ENCODE data around the gene RND1.

DNA sequence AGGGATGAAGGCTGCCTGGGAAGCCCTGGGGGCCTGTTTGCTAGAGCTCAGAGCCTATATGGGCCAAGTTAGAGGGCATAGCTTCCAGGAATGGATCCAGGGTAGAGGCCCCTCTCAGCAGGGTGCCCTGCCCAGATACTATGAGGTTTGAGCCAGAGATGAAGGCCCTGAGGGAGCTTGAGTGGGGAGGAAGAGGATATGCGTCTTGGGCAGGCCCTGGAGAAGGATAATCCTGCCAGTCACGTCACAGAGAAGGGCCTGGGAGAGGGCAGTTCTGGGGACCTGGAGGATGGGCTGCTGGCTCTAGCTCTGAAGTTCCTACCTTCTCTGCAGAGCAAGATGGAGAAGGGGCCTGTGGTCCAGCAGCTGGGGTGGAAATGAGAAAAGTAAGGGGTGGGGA lies 53.3 kb downstream of the RND1 start:
- TF ChIP-seq, protein P1, sequence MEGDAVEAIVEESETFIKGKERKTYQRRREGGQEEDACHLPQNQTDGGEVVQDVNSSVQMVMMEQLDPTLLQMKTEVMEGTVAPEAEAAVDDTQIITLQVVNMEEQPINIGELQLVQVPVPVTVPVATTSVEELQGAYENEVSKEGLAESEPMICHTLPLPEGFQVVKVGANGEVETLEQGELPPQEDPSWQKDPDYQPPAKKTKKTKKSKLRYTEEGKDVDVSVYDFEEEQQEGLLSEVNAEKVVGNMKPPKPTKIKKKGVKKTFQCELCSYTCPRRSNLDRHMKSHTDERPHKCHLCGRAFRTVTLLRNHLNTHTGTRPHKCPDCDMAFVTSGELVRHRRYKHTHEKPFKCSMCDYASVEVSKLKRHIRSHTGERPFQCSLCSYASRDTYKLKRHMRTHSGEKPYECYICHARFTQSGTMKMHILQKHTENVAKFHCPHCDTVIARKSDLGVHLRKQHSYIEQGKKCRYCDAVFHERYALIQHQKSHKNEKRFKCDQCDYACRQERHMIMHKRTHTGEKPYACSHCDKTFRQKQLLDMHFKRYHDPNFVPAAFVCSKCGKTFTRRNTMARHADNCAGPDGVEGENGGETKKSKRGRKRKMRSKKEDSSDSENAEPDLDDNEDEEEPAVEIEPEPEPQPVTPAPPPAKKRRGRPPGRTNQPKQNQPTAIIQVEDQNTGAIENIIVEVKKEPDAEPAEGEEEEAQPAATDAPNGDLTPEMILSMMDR (IDR thresholded peaks at IDR 0.05) = no peak
- no peak for TF ChIP-seq POLR2A (IDR thresholded peaks at IDR 0.05)
